ENCODE measurements around the gene ROBO1.
A peak's percentile ranks its signal among the peaks of the same experiment; 100 is the strongest.
"Not testable (repeated sequence)": the region's sequence is repeated elsewhere in the genome, so short reads cannot be mapped to it uniquely, and the experiment has no call there.

Gene ROBO1

GRCh38 chr3:78900880-78901279, 866.9 kb downstream of the ROBO1 start:
- Histone ChIP-seq H3K9ac (ENCODE audit: low read depth, low read length) (no peak overlapping the region), H3K27me3 (ENCODE audit: control insufficient read depth, insufficient read depth, low read length) (no peaks in the 10 kb centered on the region), H3K4me1 (ENCODE audit: control insufficient read depth, insufficient read depth, low read length) (no peaks in the 10 kb centered on the region), H3K4me2 (ENCODE audit: low read length) (no peak overlapping the region), H3K36me3 (ENCODE audit: insufficient read depth, low read length) (no peaks in the 10 kb centered on the region), H3K9me3 (replicated peaks; ENCODE audit: low read length) (no peaks in the 10 kb centered on the region), H3K4me3 (ENCODE audit: low read length) (no peak overlapping the region)

DNA sequence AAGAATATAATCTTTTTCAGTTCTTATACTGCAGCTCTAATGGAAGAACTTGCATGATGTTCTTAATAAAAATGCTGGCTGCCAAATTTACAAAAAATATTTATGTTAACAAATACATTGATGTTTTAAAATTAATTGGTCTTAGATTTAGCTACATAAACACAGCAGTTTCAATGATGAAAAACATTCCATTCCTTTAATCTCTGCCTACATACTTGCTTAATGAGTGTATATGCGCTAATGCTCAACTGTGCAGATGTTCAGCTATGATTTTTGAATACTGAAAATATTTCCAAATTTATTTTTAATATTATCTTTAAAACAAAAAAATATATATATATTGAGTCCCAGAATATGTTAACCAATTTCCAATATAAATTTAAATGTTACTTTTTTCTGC, 867.4 kb downstream of the ROBO1 start:
- H3K36me3 ChIP-seq (ENCODE audit: insufficient read depth, low read length), result no peaks in the 10 kb centered on the region
- H3K27me3 ChIP-seq (ENCODE audit: control insufficient read depth, insufficient read depth, low read length), result no peaks in the 10 kb centered on the region
- H3K4me1 ChIP-seq (ENCODE audit: control insufficient read depth, insufficient read depth, low read length), result peaks cover 3% of the 10 kb centered on the region
- H3K4me2 ChIP-seq (ENCODE audit: low read length), result no peak overlapping the region
- H3K9ac ChIP-seq (ENCODE audit: low read depth, low read length), result no peak overlapping the region
- H3K4me3 ChIP-seq (ENCODE audit: low read length), result no peak overlapping the region
- H3K9me3 ChIP-seq (replicated peaks; ENCODE audit: low read length), result no peaks in the 10 kb centered on the region

GRCh38 chr3:78895528-78895927, 872.3 kb downstream of the ROBO1 start:
- no peak overlapping the region for H3K4me3 ChIP-seq (ENCODE audit: low read length)
- no peaks in the 10 kb centered on the region for H3K27me3 ChIP-seq (ENCODE audit: control insufficient read depth, insufficient read depth, low read length)
- no peaks in the 10 kb centered on the region for H3K9me3 ChIP-seq (replicated peaks; ENCODE audit: low read length)
- no peak overlapping the region for H3K9ac ChIP-seq (ENCODE audit: low read depth, low read length)
- H3K4me2 ChIP-seq (ENCODE audit: low read length), result no peak overlapping the region
- H3K36me3 ChIP-seq (ENCODE audit: insufficient read depth, low read length), result no peaks in the 10 kb centered on the region
- peaks cover 4% of the 10 kb centered on the region for H3K4me1 ChIP-seq (ENCODE audit: control insufficient read depth, insufficient read depth, low read length)

GRCh38 chr3:78894787-78895186, 873.0 kb downstream of the ROBO1 start:
- no peak overlapping the region for H3K4me3 ChIP-seq (ENCODE audit: low read length)
- no peaks in the 10 kb centered on the region for H3K36me3 ChIP-seq (ENCODE audit: insufficient read depth, low read length)
- no peak overlapping the region for H3K9ac ChIP-seq (ENCODE audit: low read depth, low read length)
- no peaks in the 10 kb centered on the region for H3K27me3 ChIP-seq (ENCODE audit: control insufficient read depth, insufficient read depth, low read length)
- no peaks in the 10 kb centered on the region for H3K9me3 ChIP-seq (replicated peaks; ENCODE audit: low read length)
- H3K4me2 ChIP-seq (ENCODE audit: low read length), result no peak overlapping the region
- peaks cover 4% of the 10 kb centered on the region for H3K4me1 ChIP-seq (ENCODE audit: control insufficient read depth, insufficient read depth, low read length)

DNA sequence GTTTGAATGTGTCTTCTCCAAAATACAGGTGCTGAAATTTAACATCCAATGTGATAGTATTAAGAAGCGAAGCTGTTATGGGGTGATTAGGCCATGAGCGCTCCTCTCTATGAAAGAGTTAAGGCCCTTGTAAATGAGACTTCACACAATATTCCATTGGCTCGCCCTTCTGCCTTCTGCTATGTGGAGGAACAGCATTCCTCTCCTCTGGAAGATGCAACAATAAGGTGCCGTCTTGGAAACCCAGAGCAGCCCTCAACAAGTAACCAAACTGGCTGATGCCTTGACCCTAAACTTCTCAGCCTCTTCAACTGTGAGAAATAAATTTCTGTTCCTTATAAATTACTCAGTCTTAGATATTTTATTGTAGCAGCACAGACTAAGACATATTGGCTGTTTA, 874.6 kb downstream of the ROBO1 start:
- H3K9ac ChIP-seq (ENCODE audit: low read depth, low read length), result no peak overlapping the region
- no peak overlapping the region for H3K4me3 ChIP-seq (ENCODE audit: low read length)
- H3K36me3 ChIP-seq (ENCODE audit: insufficient read depth, low read length), result no peaks in the 10 kb centered on the region
- H3K9me3 ChIP-seq (replicated peaks; ENCODE audit: low read length), result no peaks in the 10 kb centered on the region
- H3K4me2 ChIP-seq (ENCODE audit: low read length), result no peak overlapping the region
- H3K4me1 ChIP-seq (ENCODE audit: control insufficient read depth, insufficient read depth, low read length), result peaks cover 12% of the 10 kb centered on the region
- no peaks in the 10 kb centered on the region for H3K27me3 ChIP-seq (ENCODE audit: control insufficient read depth, insufficient read depth, low read length)

GRCh38 chr3:78889348-78889747, 878.5 kb downstream of the ROBO1 start:
- peaks cover 23% of the 10 kb centered on the region for H3K4me1 ChIP-seq (ENCODE audit: control insufficient read depth, insufficient read depth, low read length)
- no peaks in the 10 kb centered on the region for H3K9me3 ChIP-seq (replicated peaks; ENCODE audit: low read length)
- no peaks in the 10 kb centered on the region for H3K27me3 ChIP-seq (ENCODE audit: control insufficient read depth, insufficient read depth, low read length)
- no peak overlapping the region for H3K4me3 ChIP-seq (ENCODE audit: low read length)
- no peak overlapping the region for H3K9ac ChIP-seq (ENCODE audit: low read depth, low read length)
- H3K36me3 ChIP-seq (ENCODE audit: insufficient read depth, low read length), result no peaks in the 10 kb centered on the region
- no peak overlapping the region for H3K4me2 ChIP-seq (ENCODE audit: low read length)

GRCh38 chr3:78888635-78889034, 879.2 kb downstream of the ROBO1 start:
- H3K27me3 ChIP-seq (ENCODE audit: control insufficient read depth, insufficient read depth, low read length), result no peaks in the 10 kb centered on the region
- no peaks in the 10 kb centered on the region for H3K9me3 ChIP-seq (replicated peaks; ENCODE audit: low read length)
- H3K36me3 ChIP-seq (ENCODE audit: insufficient read depth, low read length), result no peaks in the 10 kb centered on the region
- no peak overlapping the region for H3K9ac ChIP-seq (ENCODE audit: low read depth, low read length)
- peaks cover 23% of the 10 kb centered on the region for H3K4me1 ChIP-seq (ENCODE audit: control insufficient read depth, insufficient read depth, low read length)
- H3K4me2 ChIP-seq (ENCODE audit: low read length), result no peak overlapping the region
- H3K4me3 ChIP-seq (ENCODE audit: low read length), result no peak overlapping the region

- Histone ChIP-seq H3K4me1 (ENCODE audit: control insufficient read depth, insufficient read depth, low read length) (peaks cover 23% of the 10 kb centered on the region), H3K36me3 (ENCODE audit: insufficient read depth, low read length) (no peaks in the 10 kb centered on the region), H3K9me3 (replicated peaks; ENCODE audit: low read length) (no peaks in the 10 kb centered on the region), H3K4me3 (ENCODE audit: low read length) (no peak overlapping the region), H3K27me3 (ENCODE audit: control insufficient read depth, insufficient read depth, low read length) (no peaks in the 10 kb centered on the region), H3K4me2 (ENCODE audit: low read length) (peak overlapping the region; percentile 31), H3K9ac (ENCODE audit: low read depth, low read length) (no peak overlapping the region)
Measured at GRCh38 chr3:78887547-78888011, 880.2 kb downstream of the ROBO1 start.

DNA sequence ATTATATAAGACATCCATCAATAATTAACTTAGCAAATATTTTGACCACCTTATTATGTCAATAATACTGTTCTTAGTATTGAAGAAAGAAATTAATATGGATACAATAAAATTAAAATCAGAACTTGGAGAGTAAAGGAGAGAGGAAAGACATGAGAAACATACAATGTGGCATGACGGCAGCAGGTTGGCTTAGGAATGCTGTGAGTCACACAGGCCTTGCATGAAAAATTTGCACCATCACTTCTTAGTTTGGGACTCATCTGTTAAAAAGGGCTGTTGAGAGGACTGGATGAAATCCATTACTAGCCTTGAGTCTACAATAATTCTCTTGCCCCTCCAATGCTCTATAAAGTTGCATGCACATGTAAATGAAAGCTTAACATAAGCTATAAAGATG, 880.8 kb downstream of the ROBO1 start:
- H3K36me3 ChIP-seq (ENCODE audit: insufficient read depth, low read length), result no peaks in the 10 kb centered on the region
- no peak overlapping the region for H3K4me3 ChIP-seq (ENCODE audit: low read length)
- peaks cover 23% of the 10 kb centered on the region for H3K4me1 ChIP-seq (ENCODE audit: control insufficient read depth, insufficient read depth, low read length)
- no peaks in the 10 kb centered on the region for H3K27me3 ChIP-seq (ENCODE audit: control insufficient read depth, insufficient read depth, low read length)
- peak overlapping the region; percentile 31 for H3K4me2 ChIP-seq (ENCODE audit: low read length)
- H3K9me3 ChIP-seq (replicated peaks; ENCODE audit: low read length), result no peaks in the 10 kb centered on the region
- H3K9ac ChIP-seq (ENCODE audit: low read depth, low read length), result no peak overlapping the region

DNA sequence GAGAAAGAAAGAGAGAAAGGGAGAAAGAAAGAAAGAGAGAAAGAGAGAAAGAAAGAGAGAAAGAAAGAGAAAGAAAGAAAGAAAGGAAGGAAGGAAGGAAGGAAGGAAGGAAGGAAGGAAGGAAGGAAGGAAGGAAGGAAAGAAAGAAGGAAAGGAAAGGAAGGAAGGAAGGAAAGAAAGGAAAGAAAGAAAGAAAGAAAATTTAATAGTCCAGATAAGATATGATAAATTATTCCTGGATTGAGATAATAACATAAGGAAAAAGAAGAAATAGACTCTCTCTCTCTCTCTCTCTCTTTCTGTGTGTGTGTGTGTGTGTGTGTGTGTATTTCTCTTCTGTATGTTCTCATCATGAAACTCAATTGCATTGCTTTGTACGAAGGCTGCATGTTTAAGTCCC, 883.2 kb downstream of the ROBO1 start:
- not testable (repeated sequence) for H3K36me3 ChIP-seq (ENCODE audit: insufficient read depth, low read length); H3K9ac ChIP-seq (ENCODE audit: low read depth, low read length); H3K27me3 ChIP-seq (ENCODE audit: control insufficient read depth, insufficient read depth, low read length); H3K9me3 ChIP-seq (replicated peaks; ENCODE audit: low read length); H3K4me2 ChIP-seq (ENCODE audit: low read length); H3K4me3 ChIP-seq (ENCODE audit: low read length)
- peaks cover 24% of the 10 kb centered on the region for H3K4me1 ChIP-seq (ENCODE audit: control insufficient read depth, insufficient read depth, low read length)

- H3K9me3 ChIP-seq (replicated peaks; ENCODE audit: low read length), result no peaks in the 10 kb centered on the region
- no peak overlapping the region for H3K9ac ChIP-seq (ENCODE audit: low read depth, low read length)
- no peak overlapping the region for H3K4me2 ChIP-seq (ENCODE audit: low read length)
- peaks cover 31% of the 10 kb centered on the region for H3K4me1 ChIP-seq (ENCODE audit: control insufficient read depth, insufficient read depth, low read length)
- no peak overlapping the region for H3K4me3 ChIP-seq (ENCODE audit: low read length)
- H3K36me3 ChIP-seq (ENCODE audit: insufficient read depth, low read length), result no peaks in the 10 kb centered on the region
- H3K27me3 ChIP-seq (ENCODE audit: control insufficient read depth, insufficient read depth, low read length), result no peaks in the 10 kb centered on the region
Measured at GRCh38 chr3:78882251-78882650, 885.5 kb downstream of the ROBO1 start.

DNA sequence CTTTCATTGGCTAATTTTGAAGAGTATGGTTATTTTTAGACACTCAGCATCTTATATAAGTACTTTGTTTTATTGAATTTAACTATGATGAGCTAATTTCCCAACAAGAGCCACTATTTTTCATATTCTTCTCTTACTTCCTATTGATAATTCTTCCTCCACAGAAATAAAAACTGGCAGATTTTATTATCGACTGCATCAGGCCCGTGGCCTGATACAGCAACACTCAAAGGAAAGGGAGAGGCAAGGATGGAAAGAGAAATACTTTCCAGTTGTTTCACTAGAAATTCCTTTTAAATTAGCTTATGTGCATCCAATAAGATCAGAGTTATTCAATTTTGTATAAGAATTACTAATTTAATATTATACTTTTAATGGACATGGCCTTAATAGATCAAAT, 886.3 kb downstream of the ROBO1 start:
- no peak overlapping the region for H3K4me2 ChIP-seq (ENCODE audit: low read length)
- peaks cover 27% of the 10 kb centered on the region for H3K4me1 ChIP-seq (ENCODE audit: control insufficient read depth, insufficient read depth, low read length)
- no peaks in the 10 kb centered on the region for H3K9me3 ChIP-seq (replicated peaks; ENCODE audit: low read length)
- no peaks in the 10 kb centered on the region for H3K27me3 ChIP-seq (ENCODE audit: control insufficient read depth, insufficient read depth, low read length)
- H3K4me3 ChIP-seq (ENCODE audit: low read length), result no peak overlapping the region
- H3K9ac ChIP-seq (ENCODE audit: low read depth, low read length), result no peak overlapping the region
- no peaks in the 10 kb centered on the region for H3K36me3 ChIP-seq (ENCODE audit: insufficient read depth, low read length)
